ENCODE data around the gene GTF3A. TPM values are rescaled to one million over a fixed set of nuclear protein-coding genes. Genes with fewer than 3 reads are reported as not detected.

The GTF3A gene
- total RNA-seq, 1 experiment from 2014 or later, result 102 TPM

- no peak for TF ChIP-seq TCF7L2 (IDR thresholded peaks at IDR 0.05; ENCODE audit: borderline replicate concordance, extremely low read depth, insufficient read depth, insufficient read length)
- TF ChIP-seq CEBPB (IDR thresholded peaks at IDR 0.05; ENCODE audit: low read depth), result no peak
- TF ChIP-seq ZBTB33 (IDR thresholded peaks at IDR 0.05; ENCODE audit: extremely low read depth, insufficient replicate concordance, low read length), result no peak
Observed at GRCh38 chr13:27406178-27406939, 18.1 kb upstream of the GTF3A start (continued).

GRCh38 chr13:27408074-27408473 is 16.3 kb upstream of the GTF3A start:
- no peak overlapping the region for H3K9ac ChIP-seq (ENCODE audit: low read length)
- RAD21 ChIA-PET (ENCODE audit: low non-redundant PET in 1 of 2, low total read pairs in 2 of 2, uncharacterized antibody in 2 of 2, unreplicated experiment in 2 of 2), result no interaction called here
- peaks cover 7% of the 10 kb centered on the region; the same call in 1 of the 2 replicates for H3K27me3 ChIP-seq (ENCODE audit: insufficient read depth, low read length)
- H3K9me3 ChIP-seq (ENCODE audit: control insufficient read depth in 1 of 2, insufficient read depth in 1 of 2, low read depth in 1 of 2, low read length in 2 of 2), result no peaks in the 10 kb centered on the region
- H3K79me2 ChIP-seq (ENCODE audit: insufficient read depth, low read length), result no peaks in the 10 kb centered on the region
- ATAC-seq, result no peak
- POLR2A ChIA-PET, result no interaction called here
- no peak for TF ChIP-seq REST (IDR thresholded peaks at IDR 0.05; ENCODE audit: low read depth)
- TF ChIP-seq CBX3 (IDR thresholded peaks at IDR 0.05; ENCODE audit: low read depth), result no peak
- TF ChIP-seq JUND (IDR thresholded peaks at IDR 0.05), result no peak
- intact Hi-C loops (cut with micrococcal nuclease), result no loop called here
- BruUV-seq (replicated peaks), result no TSS peak
- no peak for DNase-seq (ENCODE audit: low read depth, low spot score)
- no peak overlapping the region for H3K27ac ChIP-seq (ENCODE audit: low read depth, low read length)
- no peaks in the 10 kb centered on the region for H3K9me2 ChIP-seq (ENCODE audit: insufficient read depth)
- H4K20me1 ChIP-seq (ENCODE audit: insufficient read depth), result no peaks in the 10 kb centered on the region
- H3K36me3 ChIP-seq (ENCODE audit: control insufficient read depth in 1 of 2, insufficient read depth in 2 of 2, low read length in 2 of 2), result no peaks in the 10 kb centered on the region
- no peak overlapping the region for H2AFZ ChIP-seq (ENCODE audit: low read depth, low read length, poor library complexity, severe bottlenecking)
- H3K4me1 ChIP-seq (ENCODE audit: control insufficient read depth in 1 of 2, insufficient read depth in 2 of 2, low read length in 2 of 2), result peaks cover 0 to 5% of the 10 kb centered on the region in 2 experiments; a peak in 2 of 4 replicates
- CTCF ChIA-PET, result no interaction called here
- H3K4me3 ChIP-seq (replicated peaks in 1 of 2; ENCODE audit: low read depth in 1 of 2, low read length in 2 of 2), result no peak overlapping the region
- no peak overlapping the region for H3K4me2 ChIP-seq (ENCODE audit: low read length)

All from HCT116 (cell line).